D721Med (cell line): ENCODE results near the gene TRIM34.
"Not testable (repeated sequence)": the region's sequence is repeated elsewhere in the genome, so short reads cannot be mapped to it uniquely, and the experiment has no call there.

Experiments
- DNase-seq: peaks from one replicate; pipeline ENCODE4 v3.0.0; 2011; ENCODE audit warnings: low spot score; ENCODE audit not compliant: insufficient read length
- FAIRE-seq: peaks from 2 replicates; lab custom pipeline; 2011; peaks lifted over from hg19 to GRCh38; lab: Jason Lieb, UNC
- CTCF ChIP-seq: IDR thresholded peaks from 2 replicates; pipeline ENCODE4 v1.5.1; 2012; ENCODE audit warnings: mild to moderate bottlenecking, control low read depth; ENCODE audit not compliant: insufficient read depth; ENCODE audit errors: missing control alignments

The TRIM34 gene

GRCh38 chr11:5639953-5640352 is 15.2 kb downstream of the TRIM34 start:
- FAIRE-seq (no peak), DNase-seq (no peak)
- no peak for TF ChIP-seq CTCF

- TF ChIP-seq CTCF = no peak
- DNase-seq = no peak
- FAIRE-seq = no peak
These were observed 18.8 kb downstream of the TRIM34 start for GRCh38 chr11:5643585-5643984.

- FAIRE-seq (no peak), DNase-seq (no peak)
- TF ChIP-seq CTCF = no peak
These were observed 21.3 kb downstream of the TRIM34 start for GRCh38 chr11:5646139-5646538.

- no peak for TF ChIP-seq CTCF
- FAIRE-seq (no peak), DNase-seq (no peak)
These were observed 30.7 kb downstream of the TRIM34 start for GRCh38 chr11:5655474-5655873.

- FAIRE-seq, DNase-seq: not testable (repeated sequence)
These were observed 32.2 kb downstream of the TRIM34 start for GRCh38 chr11:5656956-5657355.

- TF ChIP-seq CTCF = no peak
- FAIRE-seq (no peak), DNase-seq (no peak)
These were observed 33.5 kb downstream of the TRIM34 start for GRCh38 chr11:5658318-5658717.

GRCh38 chr11:5663511-5663910 is 38.7 kb downstream of the TRIM34 start:
- no peak for TF ChIP-seq CTCF
- DNase-seq (no peak), FAIRE-seq (no peak)

- DNase-seq (no peak), FAIRE-seq (no peak)
- TF ChIP-seq CTCF = no peak
These were observed 40.3 kb downstream of the TRIM34 start for GRCh38 chr11:5665051-5665570.
